ENCODE measurements around the gene C6orf89.

C6orf89 gene

GRCh38 chr6:36963451-36964290 is 77.9 kb downstream of the C6orf89 start:
- Histone ChIP-seq H3K27me3 (ENCODE audit: control insufficient read depth, insufficient read depth, low read length) (no peaks in the 10 kb centered on the region), H3K4me3 (ENCODE audit: low read length) (no peak overlapping the region), H3K9me3 (ENCODE audit: control insufficient read depth, low read length) (no peaks in the 10 kb centered on the region), H3K36me3 (ENCODE audit: control insufficient read depth, insufficient read depth, low read length) (peaks cover 12% of the 10 kb centered on the region), H3K4me1 (ENCODE audit: control insufficient read depth, insufficient read depth, low read length) (peaks cover 59% of the 10 kb centered on the region), H3K9ac (ENCODE audit: low read length) (no peak overlapping the region)

GRCh38 chr6:36964349-36964748 is 78.6 kb downstream of the C6orf89 start:
- no peaks in the 10 kb centered on the region for H3K9me3 ChIP-seq (ENCODE audit: control insufficient read depth, low read length)
- H3K9ac ChIP-seq (ENCODE audit: low read length): no peak overlapping the region
- H3K36me3 ChIP-seq (ENCODE audit: control insufficient read depth, insufficient read depth, low read length): peaks cover 19% of the 10 kb centered on the region
- no peak overlapping the region for H3K4me3 ChIP-seq (ENCODE audit: low read length)
- H3K4me1 ChIP-seq (ENCODE audit: control insufficient read depth, insufficient read depth, low read length): peaks cover 66% of the 10 kb centered on the region
- no peaks in the 10 kb centered on the region for H3K27me3 ChIP-seq (ENCODE audit: control insufficient read depth, insufficient read depth, low read length)

- Histone ChIP-seq H3K36me3 (ENCODE audit: control insufficient read depth, insufficient read depth, low read length) (peaks cover 23% of the 10 kb centered on the region), H3K9ac (ENCODE audit: low read length) (no peak overlapping the region), H3K27me3 (ENCODE audit: control insufficient read depth, insufficient read depth, low read length) (no peaks in the 10 kb centered on the region), H3K4me1 (ENCODE audit: control insufficient read depth, insufficient read depth, low read length) (peaks cover 72% of the 10 kb centered on the region), H3K9me3 (ENCODE audit: control insufficient read depth, low read length) (no peaks in the 10 kb centered on the region), H3K4me3 (ENCODE audit: low read length) (no peak overlapping the region)
Observed at GRCh38 chr6:36964908-36965307, 79.2 kb downstream of the C6orf89 start.

- peaks cover 46% of the 10 kb centered on the region for H3K36me3 ChIP-seq (ENCODE audit: control insufficient read depth, insufficient read depth, low read length)
- no peak overlapping the region for H3K4me3 ChIP-seq (ENCODE audit: low read length)
- no peak overlapping the region for H3K9ac ChIP-seq (ENCODE audit: low read length)
- no peaks in the 10 kb centered on the region for H3K9me3 ChIP-seq (ENCODE audit: control insufficient read depth, low read length)
- peaks cover 63% of the 10 kb centered on the region for H3K4me1 ChIP-seq (ENCODE audit: control insufficient read depth, insufficient read depth, low read length)
- no peaks in the 10 kb centered on the region for H3K27me3 ChIP-seq (ENCODE audit: control insufficient read depth, insufficient read depth, low read length)
Observed at GRCh38 chr6:36967301-36967700, 81.5 kb downstream of the C6orf89 start.

- no peak overlapping the region for H3K4me3 ChIP-seq (ENCODE audit: low read length)
- H3K4me1 ChIP-seq (ENCODE audit: control insufficient read depth, insufficient read depth, low read length): peaks cover 63% of the 10 kb centered on the region
- no peaks in the 10 kb centered on the region for H3K27me3 ChIP-seq (ENCODE audit: control insufficient read depth, insufficient read depth, low read length)
- peaks cover 50% of the 10 kb centered on the region for H3K36me3 ChIP-seq (ENCODE audit: control insufficient read depth, insufficient read depth, low read length)
- H3K9ac ChIP-seq (ENCODE audit: low read length): no peak overlapping the region
- H3K9me3 ChIP-seq (ENCODE audit: control insufficient read depth, low read length): no peaks in the 10 kb centered on the region
Observed at GRCh38 chr6:36967757-36968156, 82.0 kb downstream of the C6orf89 start.

GRCh38 chr6:36968266-36968977 is 82.7 kb downstream of the C6orf89 start:
- no peaks in the 10 kb centered on the region for H3K27me3 ChIP-seq (ENCODE audit: control insufficient read depth, insufficient read depth, low read length)
- peaks cover 57% of the 10 kb centered on the region for H3K4me1 ChIP-seq (ENCODE audit: control insufficient read depth, insufficient read depth, low read length)
- H3K9me3 ChIP-seq (ENCODE audit: control insufficient read depth, low read length): no peaks in the 10 kb centered on the region
- H3K9ac ChIP-seq (ENCODE audit: low read length): no peak overlapping the region
- peaks cover 51% of the 10 kb centered on the region for H3K36me3 ChIP-seq (ENCODE audit: control insufficient read depth, insufficient read depth, low read length)
- no peak overlapping the region for H3K4me3 ChIP-seq (ENCODE audit: low read length)

GRCh38 chr6:36969240-36969691 is 83.5 kb downstream of the C6orf89 start:
- Histone ChIP-seq H3K4me3 (ENCODE audit: low read length) (no peak overlapping the region), H3K9ac (ENCODE audit: low read length) (no peak overlapping the region), H3K36me3 (ENCODE audit: control insufficient read depth, insufficient read depth, low read length) (peaks cover 57% of the 10 kb centered on the region), H3K4me1 (ENCODE audit: control insufficient read depth, insufficient read depth, low read length) (peaks cover 49% of the 10 kb centered on the region), H3K27me3 (ENCODE audit: control insufficient read depth, insufficient read depth, low read length) (no peaks in the 10 kb centered on the region), H3K9me3 (ENCODE audit: control insufficient read depth, low read length) (no peaks in the 10 kb centered on the region)

GRCh38 chr6:36969988-36970891 is 84.5 kb downstream of the C6orf89 start:
- Histone ChIP-seq H3K9ac (ENCODE audit: low read length) (no peak overlapping the region), H3K9me3 (ENCODE audit: control insufficient read depth, low read length) (no peaks in the 10 kb centered on the region), H3K27me3 (ENCODE audit: control insufficient read depth, insufficient read depth, low read length) (no peaks in the 10 kb centered on the region), H3K36me3 (ENCODE audit: control insufficient read depth, insufficient read depth, low read length) (peaks cover 61% of the 10 kb centered on the region), H3K4me3 (ENCODE audit: low read length) (no peak overlapping the region), H3K4me1 (ENCODE audit: control insufficient read depth, insufficient read depth, low read length) (peaks cover 39% of the 10 kb centered on the region)

GRCh38 chr6:36970892-36971842 is 85.4 kb downstream of the C6orf89 start:
- H3K27me3 ChIP-seq (ENCODE audit: control insufficient read depth, insufficient read depth, low read length): no peaks in the 10 kb centered on the region
- no peak overlapping the region for H3K4me3 ChIP-seq (ENCODE audit: low read length)
- H3K4me1 ChIP-seq (ENCODE audit: control insufficient read depth, insufficient read depth, low read length): peaks cover 37% of the 10 kb centered on the region
- H3K9ac ChIP-seq (ENCODE audit: low read length): no peak overlapping the region
- H3K9me3 ChIP-seq (ENCODE audit: control insufficient read depth, low read length): no peaks in the 10 kb centered on the region
- H3K36me3 ChIP-seq (ENCODE audit: control insufficient read depth, insufficient read depth, low read length): peaks cover 70% of the 10 kb centered on the region

GRCh38 chr6:36971921-36972673 is 86.3 kb downstream of the C6orf89 start:
- H3K36me3 ChIP-seq (ENCODE audit: control insufficient read depth, insufficient read depth, low read length): peaks cover 79% of the 10 kb centered on the region
- no peaks in the 10 kb centered on the region for H3K9me3 ChIP-seq (ENCODE audit: control insufficient read depth, low read length)
- no peak overlapping the region for H3K9ac ChIP-seq (ENCODE audit: low read length)
- H3K4me1 ChIP-seq (ENCODE audit: control insufficient read depth, insufficient read depth, low read length): peaks cover 30% of the 10 kb centered on the region
- no peaks in the 10 kb centered on the region for H3K27me3 ChIP-seq (ENCODE audit: control insufficient read depth, insufficient read depth, low read length)
- H3K4me3 ChIP-seq (ENCODE audit: low read length): no peak overlapping the region

Measured in mucosa of stomach (tissue), 1 donor.